ENCODE measurements around the gene APRT. TPM values are rescaled to one million over a fixed set of nuclear protein-coding genes. Genes with fewer than 3 reads are reported as not detected.

Gene APRT
- polyA plus RNA-seq, 3 donors: 123 to 307 (median 233) TPM

DNA sequence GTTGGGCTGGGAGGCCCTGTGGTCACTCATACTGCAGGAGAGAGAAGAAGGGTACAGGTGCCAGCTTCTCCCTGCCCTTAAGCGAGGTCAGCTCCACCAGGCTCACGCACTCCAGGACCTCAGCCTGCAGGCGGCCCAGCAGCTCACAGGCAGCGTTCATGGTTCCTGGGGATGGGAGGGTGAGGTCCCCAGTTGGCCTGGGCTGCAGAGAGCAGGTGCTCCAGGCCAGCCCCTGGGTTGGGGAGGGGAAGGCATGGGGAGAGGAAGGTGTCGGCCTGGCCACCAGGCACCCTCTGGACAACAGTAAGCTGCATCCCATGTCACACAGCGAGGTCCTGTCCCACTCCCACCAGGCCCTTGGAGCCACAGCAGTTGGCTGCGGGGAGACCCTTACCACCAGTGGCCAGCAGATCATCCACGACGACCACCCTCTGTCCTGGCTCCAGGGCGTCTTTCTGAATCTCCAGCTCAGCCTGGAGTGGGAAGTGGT is 2.0 kb downstream of the APRT start:
- H3K4me2 ChIP-seq (replicated peaks; ENCODE audit: extremely low read depth, low read length, poor library complexity, severe bottlenecking): peak overlapping the region; percentile 99
- peaks cover 14 to 25% of the 10 kb centered on the region in 2 donors for H3K36me3 ChIP-seq (replicated peaks in 1 of 2; ENCODE audit: control insufficient read depth in 1 of 2, insufficient read depth in 2 of 2, low read length in 2 of 2)
- Mint-ChIP-seq H3K27me3 (ENCODE audit: low read depth in 3 of 3) (peaks cover 0 to 2% (median 0%) of the 10 kb centered on the region in 3 donors), H3K27ac (peak overlapping the region in 4 of 7 donors; percentile 52 to 87 (median 74)), H3K36me3 (peaks cover 19 to 30% of the 10 kb centered on the region in 2 donors), H3K4me3 (no peak overlapping the region), H3K9me3 (no peaks in the 10 kb centered on the region), H3K4me1 (peaks cover 30% of the 10 kb centered on the region)
- peaks cover 45% of the 10 kb centered on the region for H4K20me1 ChIP-seq (ENCODE audit: insufficient read depth, low read length)
- H3K27me3 ChIP-seq (ENCODE audit: control insufficient read depth in 2 of 2, insufficient read depth in 2 of 2, low read length in 2 of 2): no peaks in the 10 kb centered on the region
- no peaks in the 10 kb centered on the region for H3K9me3 ChIP-seq (replicated peaks in 1 of 2; ENCODE audit: control insufficient read depth in 1 of 2, insufficient read depth in 1 of 2, low read length in 2 of 2)
- H2AFZ ChIP-seq (ENCODE audit: insufficient read depth, low read depth, low read length, poor library complexity, severe bottlenecking): no peak overlapping the region
- no peak overlapping the region for H3K9ac ChIP-seq (ENCODE audit: insufficient read depth, low read length, poor library complexity, severe bottlenecking)
- intact Hi-C loops (cut with micrococcal nuclease): loop anchor here in 1 of 2 donors (10.0 kb wide), 1 partner anchor 405 kb away; the partner anchor contains the start of gene ZNF778
- 55% methylated on average over 3 of the region's 10 CpGs for WGBS (ENCODE audit: insufficient coverage)
- H3K4me1 ChIP-seq (ENCODE audit: control insufficient read depth in 1 of 2, insufficient read depth in 2 of 2, low read length in 2 of 2): peaks cover 40 to 49% of the 10 kb centered on the region in 2 donors
- DNase-seq: no peak
- peak overlapping the region in 1 of 3 experiments; percentile 83 for H3K4me3 ChIP-seq (replicated peaks in 1 of 3; ENCODE audit: low read depth in 2 of 3, low read length in 3 of 3)
- peaks cover 67% of the 10 kb centered on the region for H3K79me2 ChIP-seq (ENCODE audit: insufficient read depth, low read length)
- peak overlapping the region; percentile 71 to 93 for H3K27ac ChIP-seq (ENCODE audit: low read depth in 1 of 2, low read length in 2 of 2)
- TF ChIP-seq, protein P1, sequence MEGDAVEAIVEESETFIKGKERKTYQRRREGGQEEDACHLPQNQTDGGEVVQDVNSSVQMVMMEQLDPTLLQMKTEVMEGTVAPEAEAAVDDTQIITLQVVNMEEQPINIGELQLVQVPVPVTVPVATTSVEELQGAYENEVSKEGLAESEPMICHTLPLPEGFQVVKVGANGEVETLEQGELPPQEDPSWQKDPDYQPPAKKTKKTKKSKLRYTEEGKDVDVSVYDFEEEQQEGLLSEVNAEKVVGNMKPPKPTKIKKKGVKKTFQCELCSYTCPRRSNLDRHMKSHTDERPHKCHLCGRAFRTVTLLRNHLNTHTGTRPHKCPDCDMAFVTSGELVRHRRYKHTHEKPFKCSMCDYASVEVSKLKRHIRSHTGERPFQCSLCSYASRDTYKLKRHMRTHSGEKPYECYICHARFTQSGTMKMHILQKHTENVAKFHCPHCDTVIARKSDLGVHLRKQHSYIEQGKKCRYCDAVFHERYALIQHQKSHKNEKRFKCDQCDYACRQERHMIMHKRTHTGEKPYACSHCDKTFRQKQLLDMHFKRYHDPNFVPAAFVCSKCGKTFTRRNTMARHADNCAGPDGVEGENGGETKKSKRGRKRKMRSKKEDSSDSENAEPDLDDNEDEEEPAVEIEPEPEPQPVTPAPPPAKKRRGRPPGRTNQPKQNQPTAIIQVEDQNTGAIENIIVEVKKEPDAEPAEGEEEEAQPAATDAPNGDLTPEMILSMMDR (IDR thresholded peaks at IDR 0.05): no peak

- TF ChIP-seq, protein P1 (IDR thresholded peaks at IDR 0.05): no peak
- H3K79me2 ChIP-seq (ENCODE audit: insufficient read depth, low read length): peaks cover 73% of the 10 kb centered on the region
- no peak overlapping the region for H3K9ac ChIP-seq (ENCODE audit: insufficient read depth, low read length, poor library complexity, severe bottlenecking)
- no peaks in the 10 kb centered on the region for H3K9me3 ChIP-seq (replicated peaks in 1 of 2; ENCODE audit: control insufficient read depth in 1 of 2, insufficient read depth in 1 of 2, low read length in 2 of 2)
- H4K20me1 ChIP-seq (ENCODE audit: insufficient read depth, low read length): peaks cover 44% of the 10 kb centered on the region
- H2AFZ ChIP-seq (ENCODE audit: insufficient read depth, low read depth, low read length, poor library complexity, severe bottlenecking): no peak overlapping the region
- Mint-ChIP-seq H3K4me3 (no peak overlapping the region), H3K9me3 (no peaks in the 10 kb centered on the region), H3K4me1 (peaks cover 34% of the 10 kb centered on the region), H3K27ac (peak overlapping the region in 1 of 7 donors; percentile 19), H3K36me3 (peaks cover 19 to 30% of the 10 kb centered on the region in 2 donors), H3K27me3 (ENCODE audit: low read depth in 3 of 3) (peaks cover 0 to 2% (median 0%) of the 10 kb centered on the region in 3 donors)
- H3K4me3 ChIP-seq (replicated peaks in 1 of 3; ENCODE audit: low read depth in 2 of 3, low read length in 3 of 3): no peak overlapping the region
- DNase-seq: no peak
- H3K27me3 ChIP-seq (ENCODE audit: control insufficient read depth in 2 of 2, insufficient read depth in 2 of 2, low read length in 2 of 2): no peaks in the 10 kb centered on the region
- 89% methylated on average over 10 of the region's 10 CpGs for WGBS (ENCODE audit: insufficient coverage)
- H3K36me3 ChIP-seq (replicated peaks in 1 of 2; ENCODE audit: control insufficient read depth in 1 of 2, insufficient read depth in 2 of 2, low read length in 2 of 2): peaks cover 14 to 25% of the 10 kb centered on the region in 2 donors
- intact Hi-C loops (cut with micrococcal nuclease): no loop called here
- H3K4me1 ChIP-seq (ENCODE audit: control insufficient read depth in 1 of 2, insufficient read depth in 2 of 2, low read length in 2 of 2): peaks cover 45 to 54% of the 10 kb centered on the region in 2 donors
- no peak overlapping the region for H3K27ac ChIP-seq (ENCODE audit: low read depth in 1 of 2, low read length in 2 of 2)
- no peak overlapping the region for H3K4me2 ChIP-seq (replicated peaks; ENCODE audit: extremely low read depth, low read length, poor library complexity, severe bottlenecking)
Observed at GRCh38 chr16:88809068-88809675, 2.6 kb downstream of the APRT start.
